ENCODE results near the gene KCNG2.
A peak's percentile ranks its signal among the peaks of the same experiment; 100 is the strongest.

KCNG2 gene

GRCh38 chr18:79826966-79827365 is 29.2 kb downstream of the KCNG2 start (continued):
- TF ChIP-seq PRDM4 (tag by site-specific recombination; IDR thresholded peaks at IDR 0.05) = no peak
- TF ChIP-seq ZNF366 (tag by site-specific recombination; conservative IDR thresholded peaks at IDR 0.05) = no peak
- TF ChIP-seq ZNF791 (tag by site-specific recombination; IDR thresholded peaks at IDR 0.05) = no peak

- CTCF ChIA-PET = no interaction called here
- POLR2A ChIA-PET = no interaction called here
- no peaks in the 10 kb centered on the region for H3K9me3 ChIP-seq (ENCODE audit: control insufficient read depth, insufficient read depth, low read depth, low read length)
- no peaks in the 10 kb centered on the region for H3K36me3 ChIP-seq (ENCODE audit: control insufficient read depth in 2 of 2, insufficient read depth in 1 of 2, low read length in 2 of 2)
- no peak overlapping the region for H3K27ac ChIP-seq (ENCODE audit: extremely low read depth, low read depth, low read length)
- TF ChIP-seq ZSCAN4 (tag by site-specific recombination; IDR thresholded peaks at IDR 0.05) = peak; percentile 88
- TF ChIP-seq ZNF792 (tag by site-specific recombination; IDR thresholded peaks at IDR 0.05) = no peak
- no peak overlapping the region for H3K4me3 ChIP-seq (ENCODE audit: low read depth, low read length)
- H3K4me1 ChIP-seq (ENCODE audit: control insufficient read depth, insufficient read depth, low read length) = no peaks in the 10 kb centered on the region
Measured at GRCh38 chr18:79828258-79828657, 30.5 kb downstream of the KCNG2 start.

GRCh38 chr18:79829136-79829854 is 31.6 kb downstream of the KCNG2 start:
- H3K4me1 ChIP-seq (ENCODE audit: control insufficient read depth, insufficient read depth, low read length) = no peaks in the 10 kb centered on the region
- H3K9me3 ChIP-seq (ENCODE audit: control insufficient read depth, insufficient read depth, low read depth, low read length) = no peaks in the 10 kb centered on the region
- TF ChIP-seq ZNF843 (tag by site-specific recombination; IDR thresholded peaks at IDR 0.05) = no peak
- TF ChIP-seq ZNF354C (tag by site-specific recombination; IDR thresholded peaks at IDR 0.05; ENCODE audit: borderline replicate concordance, low read depth) = no peak
- no peak for TF ChIP-seq ZNF658 (tag by site-specific recombination; IDR thresholded peaks at IDR 0.05)
- no peak for TF ChIP-seq ZNF549 (tag by site-specific recombination; IDR thresholded peaks at IDR 0.05)
- no peak for TF ChIP-seq ZNF664 (tag by site-specific recombination; IDR thresholded peaks at IDR 0.05)
- TF ChIP-seq ZNF292 (tag by site-specific recombination; IDR thresholded peaks at IDR 0.05; ENCODE audit: borderline replicate concordance, low read depth) = no peak
- TF ChIP-seq ZNF169 (tag by site-specific recombination; IDR thresholded peaks at IDR 0.05) = no peak
- no peak for TF ChIP-seq ZNF214 (tag by site-specific recombination; IDR thresholded peaks at IDR 0.05; ENCODE audit: borderline replicate concordance)
- TF ChIP-seq ZNF423 (tag by site-specific recombination; IDR thresholded peaks at IDR 0.05) = no peak
- no peak for TF ChIP-seq SCRT2 (tag by site-specific recombination; IDR thresholded peaks at IDR 0.05)
- TF ChIP-seq ZNF362 (tag by site-specific recombination; IDR thresholded peaks at IDR 0.05) = no peak
- no peak for TF ChIP-seq ZNF175 (tag by site-specific recombination; IDR thresholded peaks at IDR 0.05)
- no peak for TF ChIP-seq ZNF223 (tag by site-specific recombination; IDR thresholded peaks at IDR 0.05)
- TF ChIP-seq CTCF (tag by site-specific recombination; IDR thresholded peaks at IDR 0.05) = no peak
- TF ChIP-seq ZNF776 (tag by site-specific recombination; IDR thresholded peaks at IDR 0.05; ENCODE audit: borderline replicate concordance) = no peak
- no peak overlapping the region for H3K27ac ChIP-seq (ENCODE audit: extremely low read depth, low read depth, low read length)
- ChIA-PET CTCF (no interaction called here), POLR2A (no interaction called here)
- H3K36me3 ChIP-seq (ENCODE audit: control insufficient read depth in 2 of 2, insufficient read depth in 1 of 2, low read length in 2 of 2) = no peaks in the 10 kb centered on the region
- no peak overlapping the region for H3K4me3 ChIP-seq (ENCODE audit: low read depth, low read length)
